Glomerular visceral epithelial cell (primary cell): Measurements from ENCODE around the gene ALDH3B1.
A peak's percentile ranks its signal among the peaks of the same experiment; 100 is the strongest.

ENCODE experiments used
- DNase-seq: peaks from one replicate; pipeline ENCODE4 v3.0.0-alpha.2; 2016; ENCODE audit errors: extremely low spot score

ALDH3B1 gene

DNA sequence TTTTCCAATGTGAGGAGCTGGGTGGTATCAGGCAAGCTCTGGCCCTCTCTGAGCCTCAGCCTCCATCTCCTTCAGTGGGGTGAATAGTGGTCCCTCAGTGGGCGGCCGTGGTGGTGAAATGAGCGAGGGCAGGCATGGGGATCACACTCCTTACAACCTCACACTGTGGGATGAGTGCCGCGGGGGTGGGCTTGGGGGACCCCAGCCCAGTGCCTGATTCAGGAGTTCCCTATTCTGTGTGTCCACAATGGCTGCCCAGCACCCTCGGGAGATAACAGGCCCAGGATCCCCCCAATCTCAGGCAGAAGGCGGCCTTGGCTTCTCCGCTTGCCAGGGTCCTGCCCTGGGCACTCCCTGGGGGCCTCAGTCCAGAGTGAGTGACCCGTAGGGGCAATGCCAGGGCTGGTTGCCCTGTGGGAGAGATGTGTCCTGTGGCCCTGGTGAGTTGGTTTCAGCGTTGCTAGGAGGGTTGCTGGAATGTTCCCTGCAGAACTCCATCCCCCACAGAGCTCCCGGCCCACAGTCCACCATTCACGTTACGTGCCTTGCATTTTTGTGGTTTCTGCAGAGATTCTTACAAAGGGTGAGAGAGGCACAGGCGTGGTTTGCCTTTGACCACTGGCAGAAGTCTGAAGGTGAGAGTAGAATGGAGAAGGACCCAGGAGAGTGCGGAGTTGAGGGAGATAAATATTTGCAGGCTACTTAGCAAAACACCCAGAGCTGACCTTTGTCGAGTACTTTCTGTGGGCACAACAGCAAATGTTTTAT is 2.9 kb downstream of the ALDH3B1 start:
- peak; percentile 97 for DNase-seq

DNA sequence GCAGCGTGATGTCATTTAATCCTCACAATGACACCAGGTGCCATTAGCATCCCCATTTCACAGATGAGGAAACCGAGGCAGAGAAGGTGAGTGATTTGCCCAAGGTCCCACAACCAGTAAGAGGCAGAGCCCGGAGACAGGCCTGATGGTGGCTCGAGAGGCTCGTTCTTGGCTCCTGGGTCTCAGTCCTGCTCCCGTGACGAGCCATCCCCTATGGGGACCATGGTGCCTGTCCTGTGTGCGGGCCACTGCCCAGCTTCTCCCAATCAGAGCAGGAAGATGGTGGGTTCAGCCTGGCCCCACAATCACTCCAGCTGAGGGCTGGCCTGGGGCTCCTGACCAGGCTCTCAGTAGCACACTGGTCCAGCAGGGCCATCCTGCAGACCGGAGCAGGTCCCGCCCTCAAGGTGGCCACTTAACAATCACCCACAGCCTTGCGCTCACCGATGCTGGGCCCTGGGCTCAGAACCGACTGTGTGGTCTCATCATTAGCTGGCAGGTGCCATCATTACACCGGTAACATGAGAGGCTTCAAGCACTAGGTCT is 3.6 kb downstream of the ALDH3B1 start:
- DNase-seq, result no peak

DNA sequence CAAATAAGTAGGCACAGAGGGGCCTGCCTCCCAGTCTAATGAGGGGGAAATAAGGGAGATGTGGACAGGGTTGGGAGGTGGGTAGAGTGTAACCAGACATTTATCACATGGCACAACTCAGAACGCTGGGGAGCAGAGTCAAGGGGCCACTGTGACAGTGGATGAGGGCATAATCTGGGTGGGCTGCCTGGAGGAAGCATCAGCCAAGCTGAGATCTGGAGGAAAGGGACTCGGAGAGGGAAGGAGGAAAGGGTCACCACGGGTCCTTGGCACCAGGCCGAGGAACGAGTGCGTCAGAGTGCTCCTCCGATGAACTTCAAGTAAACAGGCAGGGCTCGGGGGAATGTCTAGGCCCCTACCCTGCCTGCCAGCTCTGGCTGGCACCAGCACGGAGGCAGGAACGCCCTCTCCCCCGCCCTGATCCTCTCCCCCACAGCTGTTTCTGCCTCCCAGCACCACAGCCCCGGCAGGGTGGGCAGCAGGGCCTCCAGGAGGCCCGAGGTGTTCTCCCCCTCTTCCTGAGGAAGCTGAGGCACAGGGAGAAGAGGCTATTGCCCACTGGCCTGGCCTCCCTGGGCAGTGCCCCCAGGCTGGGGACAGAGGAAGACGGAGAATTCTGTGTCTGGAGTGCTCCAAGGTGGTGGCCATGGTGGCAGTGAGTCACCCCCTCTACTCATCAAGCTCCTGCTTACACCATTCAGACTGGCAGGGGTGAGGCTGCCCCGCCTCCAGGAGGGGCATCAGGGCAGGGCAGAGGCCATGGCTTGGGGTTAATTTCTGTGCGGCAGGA is 4.2 kb downstream of the ALDH3B1 start:
- DNase-seq, result peak; percentile 88

DNA sequence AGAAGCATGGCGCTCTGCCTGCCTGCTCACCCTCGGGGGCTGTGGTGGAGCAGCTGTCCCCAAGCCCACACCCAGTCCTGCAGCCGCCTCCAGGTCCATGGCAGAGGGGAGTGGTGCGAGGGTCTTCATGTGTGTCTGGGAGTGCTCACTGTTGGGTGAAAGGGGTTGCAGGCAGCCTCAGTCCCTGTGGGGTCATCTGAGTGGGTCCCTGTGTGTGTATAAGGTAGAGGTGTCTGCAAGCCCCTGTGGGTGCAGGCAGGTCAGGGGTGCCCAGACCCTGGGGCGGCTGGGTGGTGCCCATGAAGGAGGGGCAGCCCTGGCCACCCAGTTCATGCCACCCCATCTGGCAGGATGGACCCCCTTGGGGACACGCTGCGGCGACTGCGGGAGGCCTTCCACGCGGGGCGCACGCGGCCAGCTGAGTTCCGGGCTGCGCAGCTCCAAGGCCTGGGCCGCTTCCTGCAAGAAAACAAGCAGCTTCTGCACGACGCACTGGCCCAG is 4.9 kb downstream of the ALDH3B1 start:
- no peak for DNase-seq

DNA sequence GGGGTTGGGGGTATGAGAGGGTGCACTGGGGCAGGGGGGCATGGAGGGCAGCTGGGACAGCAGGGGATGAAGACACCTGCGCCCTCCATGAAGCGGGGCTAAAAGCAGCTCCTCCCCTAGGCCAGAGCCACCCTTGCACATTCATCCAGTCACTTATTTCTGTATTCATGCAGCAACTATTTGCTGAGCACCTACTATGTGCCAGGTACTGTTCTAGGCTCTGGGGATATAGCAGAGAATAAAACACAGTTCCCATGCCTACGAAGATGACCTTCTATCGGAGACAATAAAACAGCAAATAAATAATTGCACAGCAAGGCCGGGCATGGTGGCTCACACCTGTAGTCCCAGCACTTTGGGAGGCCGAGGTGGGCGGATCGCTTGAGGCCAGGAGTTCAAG is 5.3 kb downstream of the ALDH3B1 start:
- no peak for DNase-seq

DNA sequence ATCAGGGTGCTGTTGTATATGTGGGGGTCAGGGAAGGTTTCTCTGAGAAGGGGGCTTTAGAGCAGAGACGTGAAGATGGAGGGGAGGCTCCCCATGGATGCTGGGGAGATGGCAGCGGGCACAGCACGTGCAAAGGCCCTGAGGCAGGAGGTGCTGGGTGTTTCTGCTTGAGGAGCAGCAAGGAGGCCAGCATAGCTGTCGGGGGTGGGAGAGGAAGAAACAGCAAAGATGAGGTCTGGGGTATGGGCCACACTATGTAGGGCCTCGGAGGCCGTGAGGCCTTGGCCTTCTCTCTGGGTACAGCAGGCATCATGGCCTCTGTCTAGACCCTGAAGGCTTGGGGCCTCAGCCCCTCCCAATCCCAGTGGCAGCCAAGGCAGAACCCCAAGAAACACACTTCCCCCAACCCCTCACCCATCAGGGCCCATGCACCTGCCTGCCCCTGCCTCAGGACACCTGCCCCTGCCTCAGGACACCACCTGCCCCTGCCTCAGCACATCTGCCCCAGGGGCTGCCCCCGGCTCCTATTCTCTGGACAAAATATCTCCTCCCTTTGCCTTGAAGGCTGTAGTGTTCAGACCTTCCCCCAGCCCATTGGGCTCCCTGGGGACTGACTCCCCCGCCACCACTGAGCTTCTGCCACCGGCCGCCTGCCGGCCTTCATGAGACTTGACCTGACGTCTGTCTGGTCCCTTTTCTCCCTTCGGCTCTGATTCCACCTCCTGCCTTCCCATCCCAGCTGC is 6.2 kb downstream of the ALDH3B1 start:
- DNase-seq, result no peak

DNA sequence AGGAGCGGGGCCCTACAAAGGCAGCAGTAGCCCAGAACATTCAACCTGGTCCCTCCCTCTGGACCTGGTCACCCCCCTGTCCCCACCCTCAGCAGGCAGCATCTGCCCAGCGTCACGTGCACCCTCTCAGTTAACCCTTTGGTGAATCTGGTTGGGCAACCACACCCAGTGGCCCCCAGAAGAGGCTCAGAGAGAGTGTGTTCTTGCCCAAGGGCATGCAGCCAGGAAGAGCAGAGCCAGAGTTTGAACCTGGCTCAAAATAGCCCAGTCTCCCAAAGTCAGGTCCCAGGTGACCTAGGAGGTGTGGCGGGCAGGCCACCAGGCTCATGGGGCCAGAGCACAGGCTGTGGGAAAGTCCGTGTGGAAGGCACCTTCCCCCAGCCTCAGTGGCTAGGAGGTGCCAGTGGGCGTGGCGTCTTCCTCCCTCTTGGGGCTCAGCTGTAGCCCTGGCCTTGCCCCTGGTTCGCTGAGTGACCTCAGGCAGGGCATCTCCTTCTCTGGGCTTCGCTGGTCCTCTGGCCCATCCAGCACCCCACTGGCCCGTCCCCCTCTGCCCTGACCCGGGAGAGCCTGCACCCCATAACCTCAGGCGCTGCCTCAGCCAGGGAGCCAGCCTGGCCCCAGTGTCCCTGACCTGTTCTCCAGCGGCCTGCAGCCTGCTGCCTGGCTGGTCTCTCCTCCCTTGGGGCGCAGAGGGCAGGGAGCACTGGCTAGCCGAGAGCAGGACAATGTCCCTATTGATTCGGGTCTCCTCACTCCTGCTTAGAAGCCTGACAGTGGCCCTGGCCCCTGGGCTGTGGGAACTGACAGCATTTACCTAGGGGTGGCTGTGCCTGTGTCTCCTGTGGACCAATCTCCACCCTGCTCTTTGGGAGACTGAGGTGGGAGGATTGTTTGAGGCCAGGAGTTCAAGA is 7.0 kb downstream of the ALDH3B1 start:
- DNase-seq, result no peak

DNA sequence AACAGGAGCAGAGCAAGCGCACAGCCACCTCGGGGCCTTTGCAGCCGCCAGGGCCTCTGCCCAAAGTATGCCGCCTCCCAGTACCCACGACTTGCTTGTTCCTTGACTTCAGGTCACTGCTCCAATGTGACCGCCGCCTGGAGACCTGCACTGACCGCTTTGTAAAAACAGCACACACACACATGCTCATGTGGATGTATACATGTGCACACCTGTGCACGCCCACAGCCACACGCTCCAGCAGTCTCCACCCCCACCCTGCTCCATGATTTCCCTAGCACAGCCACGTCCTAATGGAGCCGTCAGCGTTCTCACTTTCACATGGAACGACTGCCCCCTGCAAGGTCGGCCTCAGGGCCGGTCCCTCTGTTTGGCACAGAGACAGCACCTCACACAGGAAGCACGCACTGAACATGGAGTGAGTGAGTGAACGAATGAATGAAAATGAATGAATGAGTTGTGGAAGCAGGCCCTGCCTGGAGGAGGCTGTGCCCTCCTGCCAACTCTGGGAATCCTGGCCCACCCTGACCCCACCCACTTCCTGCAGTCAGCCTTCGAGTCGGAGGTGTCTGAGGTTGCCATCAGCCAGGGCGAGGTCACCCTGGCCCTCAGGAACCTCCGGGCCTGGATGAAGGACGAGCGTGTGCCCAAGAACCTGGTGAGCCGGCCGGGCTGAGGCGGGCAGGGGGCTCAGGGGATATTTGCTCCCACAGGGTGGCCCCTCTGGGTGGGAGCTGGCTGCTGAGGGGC is 8.0 kb downstream of the ALDH3B1 start:
- no peak for DNase-seq

DNA sequence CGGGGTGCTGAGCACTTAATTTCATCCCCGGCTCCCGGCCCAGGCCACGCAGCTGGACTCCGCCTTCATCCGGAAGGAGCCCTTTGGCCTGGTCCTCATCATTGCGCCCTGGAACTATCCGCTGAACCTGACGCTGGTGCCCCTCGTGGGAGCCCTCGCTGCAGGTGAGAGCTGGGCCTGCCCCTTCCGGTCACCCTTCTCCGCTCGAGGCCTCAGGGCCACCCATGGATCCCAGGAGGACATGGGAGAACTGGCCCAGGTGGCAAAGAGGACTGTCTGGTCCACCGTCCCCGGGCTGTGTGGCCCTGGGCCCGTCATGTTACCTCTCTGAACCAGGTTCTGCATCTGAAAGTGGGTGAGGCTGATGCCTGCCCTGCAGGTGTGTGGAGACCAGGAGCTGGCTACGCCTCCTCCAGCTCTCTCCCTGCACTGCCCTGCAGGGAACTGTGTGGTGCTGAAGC is 8.6 kb downstream of the ALDH3B1 start:
- DNase-seq, result no peak

DNA sequence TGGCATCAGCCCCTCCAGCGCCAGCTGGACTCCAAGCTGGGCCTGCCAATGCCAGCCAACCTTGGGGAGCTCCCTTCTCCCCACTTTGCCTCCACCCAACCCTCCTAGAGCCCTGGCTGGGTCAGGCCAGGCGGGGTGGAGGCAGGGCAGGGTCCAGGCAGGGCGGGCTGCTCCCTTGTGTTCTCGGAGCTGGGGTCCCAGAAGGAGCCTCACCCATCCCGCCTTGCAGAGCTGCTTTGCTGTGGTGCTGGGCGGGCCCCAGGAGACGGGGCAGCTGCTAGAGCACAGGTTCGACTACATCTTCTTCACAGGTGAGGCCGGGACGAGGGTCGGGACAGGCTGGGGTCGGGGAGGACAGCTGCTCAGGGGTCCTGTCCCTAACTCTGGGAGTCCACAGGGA is 9.4 kb downstream of the ALDH3B1 start:
- DNase-seq, result no peak

DNA sequence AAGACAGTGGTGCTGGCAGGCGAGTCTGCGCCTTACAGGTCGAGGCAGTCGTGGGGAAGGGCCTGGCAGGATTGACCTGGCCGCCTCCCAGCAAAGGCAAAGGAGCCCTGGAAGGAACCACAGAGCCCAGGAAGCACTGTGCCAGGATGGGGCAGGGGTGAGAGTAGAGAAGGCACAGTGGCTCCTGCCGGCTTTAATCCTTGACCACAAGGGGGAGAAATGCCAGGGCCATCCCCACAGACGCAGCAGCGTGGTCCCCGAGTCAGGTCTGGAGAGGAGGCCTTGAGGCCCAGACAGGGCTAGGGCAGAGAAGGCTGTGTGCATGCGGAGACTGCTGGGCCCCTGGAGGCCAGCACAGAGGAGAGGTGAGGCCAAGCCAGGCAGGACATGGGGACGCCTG is 10.4 kb downstream of the ALDH3B1 start:
- peak; percentile 52 for DNase-seq

DNA sequence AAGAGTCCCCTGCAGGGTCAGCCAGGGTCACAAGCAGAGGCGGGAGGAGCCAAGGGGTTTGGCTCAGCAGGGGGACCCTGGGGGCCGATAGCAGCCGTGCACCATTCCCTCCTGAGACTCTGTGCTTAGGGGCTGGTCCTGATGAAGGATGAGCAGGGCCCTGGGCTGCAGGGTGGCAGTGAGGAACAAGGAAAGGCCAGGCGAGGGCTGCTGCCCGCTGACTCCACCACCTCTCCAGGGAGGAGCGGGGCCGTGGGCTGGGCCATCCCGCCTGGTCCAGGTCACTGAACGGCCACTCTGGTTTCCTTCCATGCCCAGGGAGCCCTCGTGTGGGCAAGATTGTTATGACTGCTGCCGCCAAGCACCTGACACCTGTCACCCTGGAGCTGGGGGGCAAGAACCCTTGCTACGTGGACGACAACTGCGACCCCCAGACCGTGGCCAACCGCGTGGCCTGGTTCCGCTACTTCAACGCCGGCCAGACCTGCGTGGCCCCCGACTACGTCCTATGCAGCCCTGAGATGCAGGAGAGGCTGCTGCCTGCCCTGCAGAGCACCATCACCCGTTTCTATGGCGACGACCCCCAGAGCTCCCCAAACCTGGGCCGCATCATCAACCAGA is 11.2 kb downstream of the ALDH3B1 start:
- peak; percentile 51 for DNase-seq

DNA sequence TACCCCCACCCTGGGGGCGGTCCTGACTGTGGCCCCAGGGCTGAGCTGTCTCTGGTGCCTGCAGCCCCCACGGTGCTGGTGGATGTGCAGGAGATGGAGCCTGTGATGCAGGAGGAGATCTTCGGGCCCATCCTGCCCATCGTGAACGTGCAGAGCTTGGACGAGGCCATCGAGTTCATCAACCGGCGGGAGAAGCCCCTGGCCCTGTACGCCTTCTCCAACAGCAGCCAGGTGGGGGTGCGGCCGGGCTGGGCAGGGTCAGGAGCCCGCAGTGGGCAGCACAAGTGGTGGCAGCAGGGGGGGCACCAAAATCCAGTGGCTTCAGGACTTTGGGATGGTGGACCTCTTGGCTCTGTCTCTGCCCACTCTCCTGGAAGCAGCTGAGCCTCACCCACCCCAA is 12.4 kb downstream of the ALDH3B1 start:
- no peak for DNase-seq

DNA sequence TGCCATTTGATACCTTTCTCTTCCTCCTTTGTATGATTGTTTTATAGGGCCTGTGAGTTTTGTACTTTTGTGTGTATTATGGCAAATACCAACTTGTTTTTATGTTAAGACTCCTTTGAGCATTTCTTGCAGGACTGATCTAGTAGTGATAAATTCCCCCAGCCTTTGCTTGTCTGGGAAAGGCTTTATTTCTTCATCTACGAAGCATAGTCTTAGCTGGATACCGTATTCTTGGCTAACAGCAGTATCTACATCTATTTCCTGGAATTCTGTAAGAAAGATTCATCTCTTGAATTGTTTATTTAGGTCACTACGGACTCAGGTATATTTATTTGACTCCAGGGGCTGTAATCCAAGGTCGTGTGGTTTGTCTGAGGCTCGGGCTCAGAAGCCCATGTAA is 14.4 kb downstream of the ALDH3B1 start:
- DNase-seq, result no peak

DNA sequence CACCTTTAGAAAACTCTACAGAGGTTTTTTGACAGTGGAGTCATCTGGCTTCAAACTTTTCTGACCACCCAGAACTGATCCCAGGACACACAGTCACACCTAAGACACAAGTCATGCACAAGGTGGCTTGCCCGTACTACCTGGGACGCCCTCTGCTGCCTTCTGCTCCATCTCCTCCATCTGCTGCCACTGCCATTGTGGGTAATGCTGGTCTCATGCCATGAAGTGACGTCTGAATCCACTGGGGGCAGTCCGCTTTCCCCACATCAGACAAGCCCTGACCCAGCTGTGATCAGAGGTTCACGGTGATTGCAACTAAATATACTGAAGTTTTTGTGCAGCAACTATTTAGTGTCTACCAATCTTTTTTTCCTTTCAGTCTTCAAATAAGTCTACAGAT is 14.9 kb downstream of the ALDH3B1 start:
- DNase-seq, result no peak

DNA sequence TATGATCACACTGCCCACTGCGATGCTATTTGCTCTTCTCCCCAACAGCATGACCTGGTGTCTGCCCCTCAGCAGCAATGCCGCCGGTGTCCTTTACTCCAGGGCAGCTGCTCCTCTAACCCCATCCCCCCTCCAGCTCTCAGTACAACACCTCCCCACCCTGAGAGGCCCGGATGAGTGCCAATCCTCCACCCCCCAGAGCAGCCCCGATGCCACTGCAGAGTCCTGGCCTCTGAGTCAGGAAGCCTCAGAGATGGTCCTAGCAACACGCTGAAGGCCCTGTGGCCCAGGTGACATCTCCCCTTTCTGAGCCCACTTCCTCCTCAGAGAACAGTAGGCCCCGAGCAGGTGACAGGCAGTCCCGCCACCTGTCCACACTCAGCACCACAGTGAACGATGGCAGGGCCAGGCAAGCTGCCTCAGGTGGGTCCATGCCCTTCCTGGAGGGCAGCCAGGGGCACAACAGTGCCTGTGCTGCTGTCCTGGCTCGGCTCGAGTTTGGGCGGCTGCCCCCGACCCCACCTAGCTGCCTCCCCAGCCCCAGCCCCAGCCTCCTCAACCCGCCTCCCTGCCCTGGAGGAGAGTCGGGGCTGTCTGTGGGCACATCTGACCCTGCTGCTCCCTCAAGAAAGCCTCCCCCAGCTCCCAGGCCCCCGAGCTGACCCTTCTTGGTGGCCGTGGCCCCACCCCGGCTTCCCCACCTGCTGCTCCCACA is 16.4 kb downstream of the ALDH3B1 start:
- peak; percentile 54 for DNase-seq

DNA sequence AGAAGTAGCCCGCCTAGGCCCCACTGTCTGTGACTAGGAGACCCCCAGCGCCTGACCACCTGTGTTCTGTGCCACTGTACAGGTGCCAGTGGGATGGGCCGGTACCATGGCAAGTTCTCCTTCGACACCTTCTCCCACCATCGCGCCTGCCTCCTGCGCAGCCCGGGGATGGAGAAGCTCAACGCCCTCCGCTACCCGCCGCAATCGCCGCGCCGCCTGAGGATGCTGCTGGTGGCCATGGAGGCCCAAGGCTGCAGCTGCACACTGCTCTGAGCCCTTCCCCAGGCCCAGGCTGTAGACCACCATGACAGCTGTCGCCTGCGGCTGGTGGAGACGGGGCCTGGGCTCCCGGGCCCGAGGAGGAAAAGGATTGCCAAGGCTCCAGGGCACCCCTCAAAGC is 17.5 kb downstream of the ALDH3B1 start:
- no peak for DNase-seq

DNA sequence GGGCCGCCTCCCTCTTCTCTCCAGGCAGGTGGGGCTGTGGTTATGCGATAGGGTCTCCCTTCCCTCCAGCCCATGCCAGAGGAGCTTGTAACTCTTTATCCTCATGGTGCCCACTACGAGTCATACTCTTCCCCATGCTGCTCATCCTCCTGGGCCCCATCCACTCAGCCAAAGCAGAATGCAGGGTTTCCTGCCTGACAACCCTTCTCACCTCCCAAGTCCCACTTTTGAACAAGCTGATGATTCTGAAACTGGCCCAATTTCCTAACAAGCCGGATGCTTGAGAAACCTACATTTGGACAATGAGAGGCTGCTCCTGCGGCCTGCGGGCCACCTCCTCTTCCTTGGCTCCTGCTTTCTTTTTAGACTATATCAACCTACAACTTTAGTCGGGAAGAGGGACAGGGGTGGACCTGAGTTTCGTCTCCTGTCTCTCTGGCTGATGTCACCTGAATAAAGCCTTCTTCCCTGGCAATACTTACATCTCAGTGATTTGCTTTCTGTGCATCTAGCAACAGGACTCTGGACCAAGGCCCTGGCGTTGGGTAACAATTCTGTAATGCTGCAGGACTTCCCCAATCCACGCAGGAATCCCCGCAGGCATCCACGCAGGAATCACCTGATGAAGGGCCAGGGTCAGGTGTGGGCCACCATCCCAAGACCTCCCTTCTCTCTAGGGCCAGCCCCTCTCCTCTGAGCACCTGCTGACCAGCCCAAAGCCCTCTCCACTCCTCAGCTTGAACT is 18.8 kb downstream of the ALDH3B1 start:
- peak; percentile 65 for DNase-seq
